Neural crest cell (in vitro differentiated cells): ENCODE data around the gene C1orf159. TPM values are rescaled to one million over a fixed set of nuclear protein-coding genes. Genes with fewer than 3 reads are reported as not detected.

Source experiments
- DNase-seq: peaks from one replicate; pipeline ENCODE4 v3.0.0; 2021; ENCODE audit warnings: low read depth, mixed read lengths, low spot score
- H3K27ac Mint-ChIP-seq: one replicate; pipeline ENCODE4 v1.8.0; 2021; ENCODE audit warnings: mild to moderate bottlenecking, mixed read lengths; ENCODE audit not compliant: unreplicated experiment
- H3K27me3 Mint-ChIP-seq: 2 replicates; pipeline ENCODE4 v1.8.0; 2021; ENCODE audit warnings: low read depth, mild to moderate bottlenecking, mixed read lengths
- H3K36me3 Mint-ChIP-seq: 2 replicates; pipeline ENCODE4 v1.8.0; 2021; ENCODE audit warnings: low read depth, mild to moderate bottlenecking, mixed read lengths
- H3K4me1 Mint-ChIP-seq: 2 replicates; pipeline ENCODE4 v1.8.0; 2021; ENCODE audit warnings: mixed read lengths
- H3K4me3 Mint-ChIP-seq: one replicate; pipeline ENCODE4 v1.8.0; 2021; ENCODE audit warnings: mild to moderate bottlenecking, mixed read lengths
- H3K9me3 Mint-ChIP-seq: 2 replicates; pipeline ENCODE4 v1.8.0; 2021; ENCODE audit warnings: mixed read lengths
- CTCF ChIP-seq: fragments of 200-600 bp; sonication (generic); conservative IDR thresholded peaks from 2 replicates; pipeline ENCODE4 v1.5.0; 2021; ENCODE audit warnings: antibody characterized with exemption, mild to moderate bottlenecking
- total RNA-seq: library from RNA; stranded (reverse); gene quantifications from 2 replicates; pipeline ENCODE4 v1.2.1, GENCODE V29; 2021

C1orf159 gene
- total RNA-seq, 1 donor from 2014 or later, result 26.1 TPM

- no peaks in the 10 kb centered on the region for H3K9me3 Mint-ChIP-seq
- no peak for DNase-seq
- H3K4me3 Mint-ChIP-seq, result no peak overlapping the region
- H3K27me3 Mint-ChIP-seq, result no peaks in the 10 kb centered on the region
- peaks cover 5% of the 10 kb centered on the region for H3K36me3 Mint-ChIP-seq
- TF ChIP-seq CTCF, result no peak
- no peak overlapping the region for H3K27ac Mint-ChIP-seq
- peaks cover 4% of the 10 kb centered on the region for H3K4me1 Mint-ChIP-seq
Observed at GRCh38 chr1:1092149-1092855, 23.6 kb downstream of the C1orf159 start.

- no peak for TF ChIP-seq CTCF
- H3K4me1 Mint-ChIP-seq, result peaks cover 4% of the 10 kb centered on the region
- no peak overlapping the region for H3K4me3 Mint-ChIP-seq
- no peaks in the 10 kb centered on the region for H3K9me3 Mint-ChIP-seq
- DNase-seq, result no peak
- H3K36me3 Mint-ChIP-seq, result peaks cover 5% of the 10 kb centered on the region
- no peak overlapping the region for H3K27ac Mint-ChIP-seq
- H3K27me3 Mint-ChIP-seq, result no peaks in the 10 kb centered on the region
Observed at GRCh38 chr1:1091344-1092148, 24.3 kb downstream of the C1orf159 start.

- Mint-ChIP-seq H3K4me3 (no peak overlapping the region), H3K27me3 (no peaks in the 10 kb centered on the region), H3K9me3 (no peaks in the 10 kb centered on the region), H3K27ac (no peak overlapping the region), H3K36me3 (peaks cover 5% of the 10 kb centered on the region), H3K4me1 (peaks cover 4% of the 10 kb centered on the region)
- no peak for DNase-seq
- no peak for TF ChIP-seq CTCF
Observed at GRCh38 chr1:1090424-1091343, 25.2 kb downstream of the C1orf159 start.

GRCh38 chr1:1089731-1090423 lies 26.0 kb downstream of the C1orf159 start:
- no peak overlapping the region for H3K27ac Mint-ChIP-seq
- no peaks in the 10 kb centered on the region for H3K9me3 Mint-ChIP-seq
- H3K4me1 Mint-ChIP-seq, result peaks cover 4% of the 10 kb centered on the region
- no peak overlapping the region for H3K4me3 Mint-ChIP-seq
- H3K27me3 Mint-ChIP-seq, result no peaks in the 10 kb centered on the region
- H3K36me3 Mint-ChIP-seq, result peaks cover 3% of the 10 kb centered on the region
- no peak for TF ChIP-seq CTCF
- no peak for DNase-seq
